Measurements from ENCODE around the gene PDZD7.

Gene PDZD7

DNA sequence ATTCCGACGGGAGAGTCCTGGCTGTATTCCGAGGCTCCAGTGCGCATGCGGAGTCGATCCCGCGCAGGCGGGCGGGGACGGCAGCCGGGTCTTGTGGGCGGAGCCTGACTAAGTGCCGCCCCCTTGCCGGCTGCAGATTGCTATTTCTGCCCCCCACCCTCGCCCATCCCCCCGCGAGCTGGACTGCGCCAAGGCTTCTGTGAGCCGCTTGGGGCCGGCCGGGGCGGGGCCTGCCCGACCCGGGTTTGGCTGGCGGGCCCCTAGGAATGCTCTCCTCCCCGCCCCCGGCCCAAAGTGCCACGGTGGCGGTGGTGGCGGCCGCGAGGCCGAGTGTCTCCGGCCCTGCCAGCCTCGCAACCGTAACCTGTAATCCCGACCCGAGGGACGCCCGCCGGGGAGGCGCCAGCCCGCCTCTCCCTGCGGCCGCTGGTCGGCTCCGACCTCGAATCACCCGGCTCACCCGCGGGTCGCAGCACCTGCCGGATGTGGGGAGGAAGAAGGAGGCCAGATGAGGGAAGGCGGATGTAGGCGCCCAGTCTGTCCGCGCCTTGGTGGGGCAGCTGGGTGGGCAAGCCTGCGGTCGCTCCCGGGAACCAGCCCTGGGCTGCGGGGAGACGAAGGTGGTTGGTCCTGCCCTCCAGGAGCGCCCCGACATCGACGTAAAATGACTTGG, 30.2 kb upstream of the PDZD7 start:
- DNase-seq, result peak; percentile 84 to 87

GRCh38 chr10:101060036-101060950, 29.4 kb upstream of the PDZD7 start:
- DNase-seq, result peak; percentile 87 to 89

GRCh38 chr10:101056365-101057151, 25.6 kb upstream of the PDZD7 start:
- no peak for DNase-seq

DNA sequence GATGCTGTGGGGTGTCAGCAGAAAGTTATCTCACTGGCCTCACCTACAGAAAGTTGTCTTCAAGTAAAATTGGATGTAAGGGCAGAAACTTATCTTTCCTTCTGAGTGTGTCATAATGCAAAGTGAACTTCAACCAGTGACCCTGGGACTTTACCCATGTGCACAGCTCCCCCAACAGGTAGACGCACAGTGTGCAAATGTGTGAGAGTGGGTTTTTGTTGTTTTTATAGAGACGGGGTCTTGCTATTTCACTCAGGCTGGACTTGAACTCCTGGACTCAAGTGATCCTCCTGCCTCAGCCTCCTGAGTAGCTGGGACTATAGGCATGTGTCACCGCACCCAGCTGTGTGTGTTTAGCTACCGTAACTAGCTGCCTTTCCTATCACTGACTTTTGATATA, 24.5 kb upstream of the PDZD7 start:
- no peak for DNase-seq

DNA sequence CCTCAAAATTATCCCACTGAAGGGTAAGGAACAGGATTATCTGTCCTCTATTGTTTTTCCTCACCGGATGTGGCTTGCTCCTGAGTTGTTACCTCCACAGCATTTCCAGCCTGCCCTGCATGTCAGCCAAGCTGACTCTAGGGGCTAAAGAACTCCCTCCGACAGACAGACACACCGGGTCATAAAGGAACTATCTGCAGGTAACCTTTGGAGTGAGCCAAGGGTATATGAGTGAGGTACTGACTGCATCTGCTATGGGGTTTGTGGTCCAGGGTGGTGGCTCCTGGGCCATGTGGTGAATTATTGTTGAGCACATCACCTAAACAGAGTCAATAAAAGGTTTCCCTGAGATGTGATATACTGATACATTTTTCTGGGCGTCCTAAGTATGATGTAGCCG, 23.9 kb upstream of the PDZD7 start:
- DNase-seq, result no peak

- no peak for DNase-seq
Measured at GRCh38 chr10:101054351-101054750, 23.4 kb upstream of the PDZD7 start.

DNA sequence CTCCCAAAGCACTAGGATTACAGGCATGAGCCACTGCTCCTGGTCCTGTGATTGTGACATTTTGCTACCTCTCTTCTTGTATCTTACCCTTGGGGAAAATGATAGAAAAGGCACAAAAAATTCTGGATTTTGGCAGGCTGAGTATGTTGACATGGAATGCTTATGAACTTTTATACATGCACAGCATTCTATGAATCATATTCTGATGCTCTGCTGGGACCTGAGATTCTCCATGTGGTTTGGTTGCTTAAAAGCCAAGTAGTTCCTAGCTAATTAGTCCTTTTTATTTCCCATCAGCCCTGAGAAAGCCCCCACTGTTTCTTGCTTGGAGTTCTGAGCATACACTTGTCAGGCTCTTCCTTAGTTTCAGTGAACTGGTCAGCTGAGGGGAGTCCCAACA, 22.6 kb upstream of the PDZD7 start:
- DNase-seq, result no peak

DNA sequence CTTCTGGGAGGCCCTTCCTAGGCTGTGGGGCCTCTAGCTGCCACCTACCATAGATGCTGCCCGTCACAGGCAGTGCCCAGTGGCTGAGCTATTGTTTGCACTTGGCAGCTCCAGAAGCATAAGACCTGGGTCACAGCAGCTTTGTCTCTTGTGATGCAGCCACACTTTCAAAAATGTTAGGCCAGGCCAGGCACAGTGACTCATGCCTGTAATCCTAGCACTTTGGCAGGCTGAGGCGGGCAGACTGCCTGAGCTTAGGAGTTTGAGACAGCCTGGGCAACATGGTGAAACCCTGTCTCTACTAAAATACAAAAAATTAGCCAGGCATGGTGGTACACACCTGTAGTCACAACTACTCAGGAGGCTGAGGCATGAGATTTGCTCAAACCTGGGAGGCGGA, 21.4 kb upstream of the PDZD7 start:
- DNase-seq, result no peak

GRCh38 chr10:101050208-101051069, 19.5 kb upstream of the PDZD7 start:
- peak; percentile 61 to 76 for DNase-seq

GRCh38 chr10:101047961-101048892, 17.3 kb upstream of the PDZD7 start:
- DNase-seq, result peak; percentile 57 to 67

- no peak for DNase-seq
Measured at GRCh38 chr10:101047268-101047667, 16.3 kb upstream of the PDZD7 start.

- DNase-seq, result no peak
Measured at GRCh38 chr10:101046332-101047238, 15.7 kb upstream of the PDZD7 start.

DNA sequence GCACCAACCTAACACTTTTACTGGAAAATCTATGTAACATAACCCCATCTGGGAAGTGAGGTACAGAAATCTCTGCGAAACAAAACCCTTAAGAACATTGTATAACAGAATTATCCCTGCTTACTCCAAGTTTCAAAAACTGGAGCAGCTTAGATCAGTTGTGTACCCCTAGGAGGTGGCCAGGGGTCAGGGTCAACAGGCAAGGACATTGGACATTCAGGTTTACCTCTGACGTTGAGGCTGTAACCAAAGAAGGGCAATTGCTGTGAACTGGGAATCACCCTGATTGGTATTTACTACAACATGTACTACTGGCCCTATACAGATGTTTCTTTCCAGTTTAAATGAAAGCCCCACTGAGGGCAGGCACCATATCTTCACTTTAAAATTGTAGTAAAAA, 13.2 kb upstream of the PDZD7 start:
- DNase-seq, result no peak

DNA sequence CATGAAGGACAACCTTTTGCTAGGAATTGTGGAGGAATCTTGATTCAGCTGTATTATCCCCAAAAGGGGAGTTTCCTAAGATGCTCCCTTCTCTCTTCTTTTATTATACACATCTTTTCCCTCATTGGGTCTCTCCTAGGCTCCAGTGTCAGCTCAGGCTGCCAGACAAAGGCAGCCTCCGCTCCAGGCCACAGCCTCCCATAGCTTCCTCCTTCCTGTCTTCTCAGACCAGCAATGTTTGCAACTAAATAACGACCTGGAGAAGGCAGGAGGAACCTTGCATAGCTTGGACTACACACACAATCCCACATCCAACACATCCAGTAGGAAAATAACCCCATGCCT, 12.4 kb upstream of the PDZD7 start:
- peak in 1 of 2 experiments; percentile 10 for DNase-seq

DNA sequence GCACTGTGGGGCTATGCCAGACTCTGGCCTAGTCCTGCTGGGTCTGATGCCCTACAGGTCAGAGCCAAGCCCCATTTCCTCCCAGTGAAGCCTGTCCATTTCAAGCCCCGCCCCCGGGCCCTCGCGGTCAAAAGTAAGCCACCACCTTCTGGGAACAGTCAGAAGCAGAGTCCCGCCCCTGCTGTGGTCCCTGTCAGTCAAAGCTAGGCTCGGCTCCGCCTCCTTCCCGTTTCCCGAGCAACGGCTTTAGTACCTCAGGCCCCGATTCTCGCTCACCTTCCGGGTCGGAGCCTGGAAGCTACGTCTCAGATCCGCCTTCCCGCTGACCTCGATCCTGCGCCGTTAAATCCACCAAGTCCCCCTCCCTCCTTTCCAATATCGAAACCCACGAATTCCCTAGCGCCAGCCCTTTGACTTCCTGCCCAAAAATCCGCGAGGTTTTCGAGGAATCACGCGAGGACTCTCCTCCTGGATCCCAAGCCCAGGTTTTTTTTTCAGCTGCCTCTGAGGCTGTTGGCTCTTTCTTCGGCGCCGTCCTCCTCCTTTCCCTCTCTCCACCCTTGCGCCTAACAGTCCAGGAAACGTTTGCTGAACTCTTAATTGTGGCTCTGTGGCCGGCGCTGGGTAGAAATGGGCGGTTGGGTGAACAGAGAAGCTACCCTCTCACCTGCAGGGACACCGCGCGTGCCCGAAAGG, 11.9 kb upstream of the PDZD7 start:
- peak; percentile 81 to 90 for DNase-seq

GRCh38 chr10:101042118-101042517, 11.2 kb upstream of the PDZD7 start:
- DNase-seq, result no peak

- DNase-seq, result peak; percentile 60 to 67
Measured at GRCh38 chr10:101041252-101041761, 10.4 kb upstream of the PDZD7 start.

GRCh38 chr10:101040851-101041250, 9.9 kb upstream of the PDZD7 start:
- DNase-seq, result no peak

DNA sequence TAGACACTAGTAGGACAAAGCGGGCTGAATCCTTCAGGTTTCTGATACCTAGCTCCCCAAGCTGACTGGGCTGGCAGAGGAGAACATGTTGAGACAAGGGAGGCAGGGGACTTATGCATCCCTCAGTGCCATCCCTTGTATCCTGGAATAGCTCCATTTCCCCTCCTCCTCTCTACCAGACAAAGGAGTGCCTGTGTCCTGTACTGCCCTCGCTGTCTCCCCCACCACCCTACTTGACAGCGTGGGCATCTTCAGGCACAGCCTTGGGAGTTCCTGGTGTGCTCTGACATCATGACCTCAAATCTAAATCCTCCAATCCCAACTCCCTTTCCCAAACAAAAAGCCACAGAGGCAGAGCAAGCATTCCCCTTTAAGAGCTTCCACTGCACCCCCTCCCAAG, 9.1 kb upstream of the PDZD7 start:
- DNase-seq, result no peak
